OCI-LY7 (cell line): ENCODE data around the gene PPAN.
A peak's percentile ranks its signal among the peaks of the same experiment; 100 is the strongest.

ENCODE experiments used
- EZH2phosphoT487 ChIP-seq: fragments of 200-600 bp; sonication (generic); IDR thresholded peaks from 2 replicates; pipeline ENCODE4 v1.6.1; 2018; ENCODE audit warnings: low read depth, borderline replicate concordance, mild to moderate bottlenecking, mixed run types, antibody characterized with exemption, low read length, moderate library complexity, mixed read lengths
- TF ChIP-seq, protein P1 (sequence below): fragments of 200-600 bp; sonication (generic); conservative IDR thresholded peaks from 2 replicates; pipeline ENCODE4 v1.5.1; 2014; ENCODE audit warnings: mild to moderate bottlenecking, antibody characterized with exemption, low read length, moderate library complexity, mixed read lengths

DNA sequence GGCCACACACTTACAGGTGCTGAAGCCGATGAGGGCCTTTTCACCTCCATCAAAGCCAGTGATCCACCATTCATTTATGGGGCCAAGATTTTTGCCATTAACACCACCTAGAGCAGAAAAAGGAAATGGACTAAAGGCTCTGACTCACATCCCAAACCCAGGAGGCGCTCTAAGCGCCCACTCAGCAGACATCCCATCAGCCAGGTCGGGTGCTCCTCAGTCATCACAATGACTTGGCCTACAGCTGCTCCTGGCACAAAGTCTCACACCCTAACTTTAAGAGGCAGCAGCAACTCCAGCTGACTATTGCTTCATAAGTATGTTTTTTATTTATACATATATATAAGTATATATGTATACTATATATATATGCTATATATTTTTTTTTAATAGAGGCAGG, 49.7 kb downstream of the PPAN start:
- TF ChIP-seq, protein P1, sequence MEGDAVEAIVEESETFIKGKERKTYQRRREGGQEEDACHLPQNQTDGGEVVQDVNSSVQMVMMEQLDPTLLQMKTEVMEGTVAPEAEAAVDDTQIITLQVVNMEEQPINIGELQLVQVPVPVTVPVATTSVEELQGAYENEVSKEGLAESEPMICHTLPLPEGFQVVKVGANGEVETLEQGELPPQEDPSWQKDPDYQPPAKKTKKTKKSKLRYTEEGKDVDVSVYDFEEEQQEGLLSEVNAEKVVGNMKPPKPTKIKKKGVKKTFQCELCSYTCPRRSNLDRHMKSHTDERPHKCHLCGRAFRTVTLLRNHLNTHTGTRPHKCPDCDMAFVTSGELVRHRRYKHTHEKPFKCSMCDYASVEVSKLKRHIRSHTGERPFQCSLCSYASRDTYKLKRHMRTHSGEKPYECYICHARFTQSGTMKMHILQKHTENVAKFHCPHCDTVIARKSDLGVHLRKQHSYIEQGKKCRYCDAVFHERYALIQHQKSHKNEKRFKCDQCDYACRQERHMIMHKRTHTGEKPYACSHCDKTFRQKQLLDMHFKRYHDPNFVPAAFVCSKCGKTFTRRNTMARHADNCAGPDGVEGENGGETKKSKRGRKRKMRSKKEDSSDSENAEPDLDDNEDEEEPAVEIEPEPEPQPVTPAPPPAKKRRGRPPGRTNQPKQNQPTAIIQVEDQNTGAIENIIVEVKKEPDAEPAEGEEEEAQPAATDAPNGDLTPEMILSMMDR: 0 out of 2 replicates have a peak, but pooled peaks have one; percentile 19
- no peak for TF ChIP-seq EZH2phosphoT487
